ENCODE results near the gene CRHR1.

DNA sequence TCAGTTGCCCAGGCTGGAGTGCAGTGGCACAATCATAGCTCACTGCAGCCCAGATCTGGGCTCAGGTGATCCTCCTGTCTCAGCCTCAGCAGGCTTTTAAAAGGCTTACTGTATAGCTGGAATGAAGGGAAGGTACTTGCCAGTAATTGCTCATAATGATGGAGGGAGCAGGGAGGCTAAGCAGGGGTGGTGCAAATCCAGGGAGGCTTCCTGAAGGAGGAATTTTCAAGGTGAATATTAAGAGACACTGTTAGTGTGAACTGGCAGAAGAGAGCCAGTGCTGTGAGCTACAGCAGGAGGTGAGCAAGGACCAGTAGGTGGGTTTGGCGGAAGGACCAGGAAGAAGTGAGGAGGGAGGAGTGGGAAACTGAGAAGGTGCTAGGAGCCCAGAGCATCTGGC lies 24.7 kb downstream of the CRHR1 start:
- TF ChIP-seq FOSL2 (IDR thresholded peaks at IDR 0.05; ENCODE audit: borderline replicate concordance, low read depth) (no peak), TAF1 (IDR thresholded peaks at IDR 0.05; ENCODE audit: borderline replicate concordance, low read depth, low read length) (no peak), EP300 (IDR thresholded peaks at IDR 0.05; ENCODE audit: borderline replicate concordance in 1 of 2, low read depth in 1 of 2, low read length in 1 of 2) (no peak), CHD2 (IDR thresholded peaks at IDR 0.05; ENCODE audit: low read length, partially characterized antibody) (no peak)
- TF ChIP-seq, protein P1, sequence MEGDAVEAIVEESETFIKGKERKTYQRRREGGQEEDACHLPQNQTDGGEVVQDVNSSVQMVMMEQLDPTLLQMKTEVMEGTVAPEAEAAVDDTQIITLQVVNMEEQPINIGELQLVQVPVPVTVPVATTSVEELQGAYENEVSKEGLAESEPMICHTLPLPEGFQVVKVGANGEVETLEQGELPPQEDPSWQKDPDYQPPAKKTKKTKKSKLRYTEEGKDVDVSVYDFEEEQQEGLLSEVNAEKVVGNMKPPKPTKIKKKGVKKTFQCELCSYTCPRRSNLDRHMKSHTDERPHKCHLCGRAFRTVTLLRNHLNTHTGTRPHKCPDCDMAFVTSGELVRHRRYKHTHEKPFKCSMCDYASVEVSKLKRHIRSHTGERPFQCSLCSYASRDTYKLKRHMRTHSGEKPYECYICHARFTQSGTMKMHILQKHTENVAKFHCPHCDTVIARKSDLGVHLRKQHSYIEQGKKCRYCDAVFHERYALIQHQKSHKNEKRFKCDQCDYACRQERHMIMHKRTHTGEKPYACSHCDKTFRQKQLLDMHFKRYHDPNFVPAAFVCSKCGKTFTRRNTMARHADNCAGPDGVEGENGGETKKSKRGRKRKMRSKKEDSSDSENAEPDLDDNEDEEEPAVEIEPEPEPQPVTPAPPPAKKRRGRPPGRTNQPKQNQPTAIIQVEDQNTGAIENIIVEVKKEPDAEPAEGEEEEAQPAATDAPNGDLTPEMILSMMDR (IDR thresholded peaks at IDR 0.05), result no peak

Measured in SK-N-SH (cell line).